ENCODE results near the gene UBE2B.

Gene UBE2B

GRCh38 chr5:134438721-134439123, 67.4 kb downstream of the UBE2B start:
- FAIRE-seq, result no peak

GRCh38 chr5:134439210-134439654, 67.9 kb downstream of the UBE2B start:
- no peak for FAIRE-seq

- no peak for FAIRE-seq
Measured at GRCh38 chr5:134440201-134440755, 68.9 kb downstream of the UBE2B start.
